ENCODE data around the gene MLLT3.

Gene MLLT3

DNA sequence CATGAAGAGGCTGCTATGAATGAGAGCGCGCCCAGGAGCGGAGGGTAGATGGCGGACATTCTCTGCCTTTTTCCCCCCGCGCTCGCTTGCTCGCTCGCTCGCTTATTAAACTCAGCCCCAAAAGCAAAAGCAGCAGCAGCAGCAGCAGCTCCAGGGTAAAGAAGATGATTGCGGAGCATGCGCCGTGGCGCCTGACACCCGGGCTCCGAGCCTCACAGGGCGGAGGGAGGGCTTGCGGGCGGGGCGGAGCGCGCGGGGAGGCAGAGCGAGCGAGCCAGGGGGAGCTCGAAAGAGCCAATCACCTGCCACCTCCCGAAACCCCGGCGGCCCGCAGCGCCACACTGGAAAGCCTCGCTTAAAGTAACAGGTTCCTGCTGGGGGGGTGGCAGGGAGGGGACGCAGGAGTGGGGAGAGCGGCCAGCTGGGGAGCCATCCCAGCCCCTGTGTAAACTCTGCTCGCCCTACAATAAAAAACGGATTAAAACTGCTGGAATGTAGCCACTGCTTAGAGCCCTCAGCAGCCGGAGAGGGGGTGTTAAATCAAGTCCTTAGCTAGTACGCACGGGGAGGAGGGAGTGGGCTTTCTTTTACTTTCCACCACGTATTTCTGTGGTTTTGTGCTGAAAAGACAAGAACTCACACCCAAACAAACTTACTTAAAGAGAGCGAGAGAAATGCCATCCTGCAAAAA, at the start of gene MLLT3:
Gene MLLT3, minus strand, starts transcription at position 170 of the 691 bp plus-strand sequence.
- no peaks in the 10 kb centered on the region for H3K9me2 ChIP-seq (replicated peaks; ENCODE audit: insufficient read depth, low read length)
- no peaks in the 10 kb centered on the region for H3K36me3 ChIP-seq (ENCODE audit: low read length)
- H3K4me3 ChIP-seq (ENCODE audit: insufficient read depth, low read length, poor library complexity, severe bottlenecking), result peak within 1 kb of the TSS; percentile 92
- H4K20me1 ChIP-seq (ENCODE audit: low read depth, low read length), result no peaks in the 10 kb centered on the region
- peak within 1 kb of the TSS; percentile 99 for H2AFZ ChIP-seq (ENCODE audit: low read depth, low read length, severe bottlenecking)
- no peaks in the 10 kb centered on the region for H3K27me3 ChIP-seq (ENCODE audit: low read length)
- H3K27ac ChIP-seq (ENCODE audit: low read depth, low read length), result peak within 1 kb of the TSS; percentile 78
- H3F3A ChIP-seq (ENCODE audit: insufficient read depth), result peaks cover 16% of the 10 kb centered on the region
- peak within 1 kb of the TSS; percentile 74 for H3K9ac ChIP-seq (ENCODE audit: low read length)
- no peaks in the 10 kb centered on the region for H3K79me2 ChIP-seq (ENCODE audit: insufficient read depth, low read length)
- no peaks in the 10 kb centered on the region for H3K9me3 ChIP-seq (ENCODE audit: insufficient read depth, low read length)
- peak within 1 kb of the TSS; percentile 75 for H3K4me2 ChIP-seq (ENCODE audit: low read depth, low read length, poor library complexity, severe bottlenecking)
- TF ChIP-seq EZH2phosphoT487 (conservative IDR thresholded peaks at IDR 0.05; ENCODE audit: low read length), result no peak
- TF ChIP-seq, protein P1, sequence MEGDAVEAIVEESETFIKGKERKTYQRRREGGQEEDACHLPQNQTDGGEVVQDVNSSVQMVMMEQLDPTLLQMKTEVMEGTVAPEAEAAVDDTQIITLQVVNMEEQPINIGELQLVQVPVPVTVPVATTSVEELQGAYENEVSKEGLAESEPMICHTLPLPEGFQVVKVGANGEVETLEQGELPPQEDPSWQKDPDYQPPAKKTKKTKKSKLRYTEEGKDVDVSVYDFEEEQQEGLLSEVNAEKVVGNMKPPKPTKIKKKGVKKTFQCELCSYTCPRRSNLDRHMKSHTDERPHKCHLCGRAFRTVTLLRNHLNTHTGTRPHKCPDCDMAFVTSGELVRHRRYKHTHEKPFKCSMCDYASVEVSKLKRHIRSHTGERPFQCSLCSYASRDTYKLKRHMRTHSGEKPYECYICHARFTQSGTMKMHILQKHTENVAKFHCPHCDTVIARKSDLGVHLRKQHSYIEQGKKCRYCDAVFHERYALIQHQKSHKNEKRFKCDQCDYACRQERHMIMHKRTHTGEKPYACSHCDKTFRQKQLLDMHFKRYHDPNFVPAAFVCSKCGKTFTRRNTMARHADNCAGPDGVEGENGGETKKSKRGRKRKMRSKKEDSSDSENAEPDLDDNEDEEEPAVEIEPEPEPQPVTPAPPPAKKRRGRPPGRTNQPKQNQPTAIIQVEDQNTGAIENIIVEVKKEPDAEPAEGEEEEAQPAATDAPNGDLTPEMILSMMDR (IDR thresholded peaks at IDR 0.05; ENCODE audit: insufficient read depth, low read length, poor library complexity, severe bottlenecking), result no peak

DNA sequence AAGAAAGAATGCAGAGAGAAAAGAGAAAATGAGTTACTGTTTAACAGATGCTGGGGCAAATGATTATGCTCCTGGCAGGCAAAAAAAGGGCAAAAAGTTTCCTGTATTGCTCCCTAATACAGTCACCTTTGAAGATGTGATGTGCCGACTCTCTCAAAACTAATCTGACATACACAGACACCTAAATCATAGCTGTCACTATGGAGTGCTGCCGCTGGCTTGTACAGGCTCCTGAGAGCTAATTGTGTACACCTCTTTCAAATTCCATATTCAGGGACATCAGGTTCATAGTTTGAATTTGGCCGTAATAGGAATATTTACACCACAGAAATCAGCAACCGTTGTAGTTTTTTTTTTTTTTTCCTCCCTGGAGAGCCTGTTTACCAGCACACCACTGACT, 49.3 kb upstream of the MLLT3 start:
- no peaks in the 10 kb centered on the region for H3K9me3 ChIP-seq (ENCODE audit: insufficient read depth, low read length)
- no peak overlapping the region for H2AFZ ChIP-seq (ENCODE audit: low read depth, low read length, severe bottlenecking)
- no peak overlapping the region for H3K27ac ChIP-seq (ENCODE audit: low read depth, low read length)
- H3K79me2 ChIP-seq (ENCODE audit: insufficient read depth, low read length), result no peaks in the 10 kb centered on the region
- no peaks in the 10 kb centered on the region for H3K9me2 ChIP-seq (replicated peaks; ENCODE audit: insufficient read depth, low read length)
- no peak overlapping the region for H3K9ac ChIP-seq (ENCODE audit: low read length)
- H3F3A ChIP-seq (ENCODE audit: insufficient read depth), result no peaks in the 10 kb centered on the region
- H4K20me1 ChIP-seq (ENCODE audit: low read depth, low read length), result no peaks in the 10 kb centered on the region
- no peak overlapping the region for H3K4me3 ChIP-seq (ENCODE audit: insufficient read depth, low read length, poor library complexity, severe bottlenecking)
- no peaks in the 10 kb centered on the region for H3K36me3 ChIP-seq (ENCODE audit: low read length)
- no peak overlapping the region for H3K4me2 ChIP-seq (ENCODE audit: low read depth, low read length, poor library complexity, severe bottlenecking)
- no peak for TF ChIP-seq EZH2phosphoT487 (conservative IDR thresholded peaks at IDR 0.05; ENCODE audit: low read length)
- TF ChIP-seq, protein P1 (IDR thresholded peaks at IDR 0.05; ENCODE audit: insufficient read depth, low read length, poor library complexity, severe bottlenecking), result no peak
- no peaks in the 10 kb centered on the region for H3K27me3 ChIP-seq (ENCODE audit: low read length)

DNA sequence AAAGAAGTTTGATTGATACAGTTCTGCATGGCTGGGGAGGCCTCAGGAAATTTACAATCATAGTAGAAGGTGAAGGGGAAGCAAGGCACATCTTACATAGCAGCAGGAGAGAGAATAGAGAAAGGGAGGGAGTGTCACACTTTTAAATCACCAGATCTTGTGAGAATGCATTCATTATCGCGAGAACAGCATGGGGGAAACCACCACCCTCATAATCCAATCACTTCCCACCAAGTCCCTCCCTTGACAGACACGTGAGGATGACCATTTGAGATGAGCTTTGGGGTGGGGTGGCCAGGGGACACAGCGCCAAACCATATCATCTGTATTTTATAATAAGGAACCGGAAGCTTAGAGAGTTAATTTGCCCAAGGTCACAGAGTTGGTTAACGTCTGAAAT, 48.1 kb upstream of the MLLT3 start:
- Histone ChIP-seq H3K9ac (ENCODE audit: low read length) (no peak overlapping the region), H3K79me2 (ENCODE audit: insufficient read depth, low read length) (no peaks in the 10 kb centered on the region), H2AFZ (ENCODE audit: low read depth, low read length, severe bottlenecking) (no peak overlapping the region), H3K4me2 (ENCODE audit: low read depth, low read length, poor library complexity, severe bottlenecking) (no peak overlapping the region), H3K9me2 (replicated peaks; ENCODE audit: insufficient read depth, low read length) (no peaks in the 10 kb centered on the region), H3K27me3 (ENCODE audit: low read length) (no peaks in the 10 kb centered on the region), H3K27ac (ENCODE audit: low read depth, low read length) (no peak overlapping the region), H3K4me3 (ENCODE audit: insufficient read depth, low read length, poor library complexity, severe bottlenecking) (no peak overlapping the region), H3K9me3 (ENCODE audit: insufficient read depth, low read length) (no peaks in the 10 kb centered on the region), H4K20me1 (ENCODE audit: low read depth, low read length) (no peaks in the 10 kb centered on the region), H3F3A (ENCODE audit: insufficient read depth) (no peaks in the 10 kb centered on the region), H3K36me3 (ENCODE audit: low read length) (no peaks in the 10 kb centered on the region)
- no peak for TF ChIP-seq EZH2phosphoT487 (conservative IDR thresholded peaks at IDR 0.05; ENCODE audit: low read length)
- TF ChIP-seq, protein P1 (IDR thresholded peaks at IDR 0.05; ENCODE audit: insufficient read depth, low read length, poor library complexity, severe bottlenecking), result no peak

All from SU-DHL-6 (cell line).